WTC11 (cell line): ENCODE measurements around the gene MAST4. TPM values are rescaled to one million over a fixed set of nuclear protein-coding genes. Genes with fewer than 3 reads are reported as not detected.

Experiments used
- ATAC-seq: fragments of 200-7000 bp; cut with Tn5 transposase; 2 replicates; pipeline ENCODE4 v1.10.0; 2021; ENCODE audit warnings: mild to moderate bottlenecking, moderate library complexity
- CTCF ChIA-PET: fragments of 300-600 bp; sonication (Branson Sonifier 250); formaldehyde crosslinking; loops from one replicate; lab custom pipeline; 2021; ENCODE audit warnings: antibody characterized with exemption; lab: Charles Lee
- POLR2A ChIA-PET: fragments of 350-600 bp; sonication (Branson Sonifier 250); formaldehyde crosslinking; loops from one replicate; lab custom pipeline; 2021; ENCODE audit warnings: antibody characterized with exemption; lab: Charles Lee
- DNase-seq: peaks from one replicate; pipeline ENCODE4 v3.0.0; 2021; ENCODE audit warnings: low spot score
- H3K27ac Mint-ChIP-seq: 2 replicates; pipeline ENCODE4 v1.8.0; 2021; ENCODE audit warnings: mixed read lengths
- H3K27me3 Mint-ChIP-seq: 2 replicates; pipeline ENCODE4 v1.8.0; 2021; ENCODE audit warnings: low read depth, mild to moderate bottlenecking, moderate library complexity, mixed read lengths
- H3K36me3 Mint-ChIP-seq: 2 replicates; pipeline ENCODE4 v1.8.0; 2021; ENCODE audit warnings: mixed read lengths
- H3K4me1 Mint-ChIP-seq: 2 replicates; pipeline ENCODE4 v1.8.0; 2022; ENCODE audit warnings: mixed read lengths
- H3K4me3 Mint-ChIP-seq: 2 replicates; pipeline ENCODE4 v1.8.0; 2021; ENCODE audit warnings: mild to moderate bottlenecking, moderate library complexity, mixed read lengths
- H3K9me3 Mint-ChIP-seq: 2 replicates; pipeline ENCODE4 v1.8.0; 2021; ENCODE audit warnings: mixed read lengths
- CREB1 ChIP-seq: sonication (generic); formaldehyde crosslinking; IDR thresholded peaks from 2 replicates; pipeline ENCODE4 v1.8.0; 2023; ENCODE audit warnings: mild to moderate bottlenecking, missing genetic modification reagents
- ETV6 ChIP-seq: sonication (generic); formaldehyde crosslinking; IDR thresholded peaks from 2 replicates; pipeline ENCODE4 v1.8.1; 2022; ENCODE audit warnings: mild to moderate bottlenecking, missing genetic modification reagents
- HMGA2 ChIP-seq: fragments of 250-450 bp; sonication (Bioruptor Pico); IDR thresholded peaks from 2 replicates; pipeline ENCODE4 v1.4.0; 2021; ENCODE audit warnings: mild to moderate bottlenecking, moderate library complexity
- MYBL2 ChIP-seq: sonication (generic); formaldehyde crosslinking; IDR thresholded peaks from 2 replicates; pipeline ENCODE4 v1.8.1; 2023; ENCODE audit warnings: mild to moderate bottlenecking, moderate library complexity, missing genetic modification reagents
- NFYB ChIP-seq: sonication (generic); formaldehyde crosslinking; conservative IDR thresholded peaks from 2 replicates; pipeline ENCODE4 v1.8.0; 2022; ENCODE audit warnings: low read depth, missing genetic modification reagents
- NR2C2 ChIP-seq: sonication (generic); formaldehyde crosslinking; IDR thresholded peaks from 2 replicates; pipeline ENCODE4 v1.8.0; 2022; ENCODE audit warnings: mild to moderate bottlenecking, missing genetic modification reagents
- SMAD3 ChIP-seq: sonication (generic); formaldehyde crosslinking; IDR thresholded peaks from 2 replicates; pipeline ENCODE4 v1.8.0; 2022; ENCODE audit warnings: missing genetic modification reagents, mild to moderate bottlenecking, borderline replicate concordance
- SMAD4 ChIP-seq: sonication (generic); formaldehyde crosslinking; IDR thresholded peaks from 2 replicates; pipeline ENCODE4 v1.8.0; 2022; ENCODE audit warnings: mild to moderate bottlenecking, missing genetic modification reagents
- TEAD1 ChIP-seq: sonication (generic); formaldehyde crosslinking; IDR thresholded peaks from 2 replicates; pipeline ENCODE4 v1.8.0; 2022; ENCODE audit warnings: mild to moderate bottlenecking, missing genetic modification reagents
- TEAD4 ChIP-seq: sonication (generic); formaldehyde crosslinking; IDR thresholded peaks from 2 replicates; pipeline ENCODE4 v1.8.0; 2022; ENCODE audit warnings: mild to moderate bottlenecking, missing genetic modification reagents
- total RNA-seq: library from RNA; stranded (reverse); gene quantifications from 3 replicates; pipeline ENCODE4 v1.2.3, GENCODE V29; 2021
- TF ChIP-seq, protein P1 (sequence below): sonication (generic); formaldehyde crosslinking; IDR thresholded peaks from 2 replicates; pipeline ENCODE4 v1.8.1; 2023; ENCODE audit warnings: mild to moderate bottlenecking, missing genetic modification reagents, borderline replicate concordance
- TF ChIP-seq, protein P2 (sequence below): sonication (generic); formaldehyde crosslinking; IDR thresholded peaks from 2 replicates; pipeline ENCODE4 v1.8.0; 2023; ENCODE audit warnings: mild to moderate bottlenecking, missing genetic modification reagents
- TF ChIP-seq, protein P3 (sequence below): sonication (generic); formaldehyde crosslinking; IDR thresholded peaks from 2 replicates; pipeline ENCODE4 v1.8.1; 2022; ENCODE audit warnings: mild to moderate bottlenecking, moderate library complexity, missing genetic modification reagents
- TF ChIP-seq, protein P4 (sequence below): fragments of 250-450 bp; sonication (Bioruptor Pico); conservative IDR thresholded peaks from 2 replicates; pipeline ENCODE4 v1.9.0; 2021; ENCODE audit warnings: mild to moderate bottlenecking
- TF ChIP-seq, protein P5 (sequence below): sonication (generic); formaldehyde crosslinking; conservative IDR thresholded peaks from 2 replicates; pipeline ENCODE4 v1.8.1; 2022; ENCODE audit warnings: mild to moderate bottlenecking, missing genetic modification reagents
- TF ChIP-seq, protein P6 (sequence below): sonication (generic); formaldehyde crosslinking; IDR thresholded peaks from 2 replicates; pipeline ENCODE4 v1.8.1; 2023; ENCODE audit warnings: mild to moderate bottlenecking, missing genetic modification reagents, moderate library complexity

The MAST4 gene
- total RNA-seq, 1 experiment from 2014 or later = 8.0 TPM

DNA sequence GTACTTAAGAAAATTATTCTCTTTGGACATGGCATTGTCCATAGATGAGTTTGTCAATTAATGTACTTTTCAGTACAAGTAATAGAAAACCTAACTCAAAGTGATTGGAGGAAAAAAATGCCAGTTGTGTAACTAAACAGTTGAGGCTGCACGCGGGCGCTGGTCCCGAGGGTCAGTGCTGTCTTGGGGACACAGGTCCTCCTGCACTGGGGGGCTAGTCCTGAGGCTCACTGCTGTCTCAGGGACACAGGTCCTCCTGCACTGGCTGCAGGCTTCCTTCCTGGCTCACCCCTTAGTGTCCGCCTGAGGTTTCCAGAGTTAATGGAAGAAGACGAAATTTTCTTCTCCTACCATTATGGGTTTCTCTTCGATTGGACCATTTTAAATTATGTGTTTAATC is 319.3 kb downstream of the MAST4 start (continued):
- TF ChIP-seq, protein P1, sequence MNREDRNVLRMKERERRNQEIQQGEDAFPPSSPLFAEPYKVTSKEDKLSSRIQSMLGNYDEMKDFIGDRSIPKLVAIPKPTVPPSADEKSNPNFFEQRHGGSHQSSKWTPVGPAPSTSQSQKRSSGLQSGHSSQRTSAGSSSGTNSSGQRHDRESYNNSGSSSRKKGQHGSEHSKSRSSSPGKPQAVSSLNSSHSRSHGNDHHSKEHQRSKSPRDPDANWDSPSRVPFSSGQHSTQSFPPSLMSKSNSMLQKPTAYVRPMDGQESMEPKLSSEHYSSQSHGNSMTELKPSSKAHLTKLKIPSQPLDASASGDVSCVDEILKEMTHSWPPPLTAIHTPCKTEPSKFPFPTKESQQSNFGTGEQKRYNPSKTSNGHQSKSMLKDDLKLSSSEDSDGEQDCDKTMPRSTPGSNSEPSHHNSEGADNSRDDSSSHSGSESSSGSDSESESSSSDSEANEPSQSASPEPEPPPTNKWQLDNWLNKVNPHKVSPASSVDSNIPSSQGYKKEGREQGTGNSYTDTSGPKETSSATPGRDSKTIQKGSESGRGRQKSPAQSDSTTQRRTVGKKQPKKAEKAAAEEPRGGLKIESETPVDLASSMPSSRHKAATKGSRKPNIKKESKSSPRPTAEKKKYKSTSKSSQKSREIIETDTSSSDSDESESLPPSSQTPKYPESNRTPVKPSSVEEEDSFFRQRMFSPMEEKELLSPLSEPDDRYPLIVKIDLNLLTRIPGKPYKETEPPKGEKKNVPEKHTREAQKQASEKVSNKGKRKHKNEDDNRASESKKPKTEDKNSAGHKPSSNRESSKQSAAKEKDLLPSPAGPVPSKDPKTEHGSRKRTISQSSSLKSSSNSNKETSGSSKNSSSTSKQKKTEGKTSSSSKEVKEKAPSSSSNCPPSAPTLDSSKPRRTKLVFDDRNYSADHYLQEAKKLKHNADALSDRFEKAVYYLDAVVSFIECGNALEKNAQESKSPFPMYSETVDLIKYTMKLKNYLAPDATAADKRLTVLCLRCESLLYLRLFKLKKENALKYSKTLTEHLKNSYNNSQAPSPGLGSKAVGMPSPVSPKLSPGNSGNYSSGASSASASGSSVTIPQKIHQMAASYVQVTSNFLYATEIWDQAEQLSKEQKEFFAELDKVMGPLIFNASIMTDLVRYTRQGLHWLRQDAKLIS (CRISPR knock-in tag) = no peak
- TF ChIP-seq MYBL2 (CRISPR knock-in tag) = no peak

DNA sequence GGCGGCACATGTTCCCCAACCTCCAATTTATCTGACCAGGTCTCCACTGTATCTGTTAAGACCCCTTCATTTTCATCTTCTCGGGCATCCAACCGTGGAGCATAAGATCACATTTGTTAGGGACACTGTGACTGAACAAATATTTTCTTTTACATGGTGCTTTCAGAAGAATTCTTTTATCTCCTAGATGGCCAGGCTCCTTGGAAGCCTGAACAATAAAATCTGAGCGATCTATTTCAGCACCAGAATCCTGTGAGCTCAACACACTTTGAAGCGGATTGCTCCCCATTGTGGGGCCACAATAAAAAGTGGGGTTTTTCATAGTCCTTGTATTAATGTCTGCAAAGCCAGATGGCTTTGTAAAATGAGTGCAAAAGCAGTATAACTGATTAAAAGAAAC is 326.7 kb downstream of the MAST4 start:
- no peak for TF ChIP-seq NFYB
- TF ChIP-seq NR2C2 = no peak
- no peak for TF ChIP-seq HMGA2
- TF ChIP-seq, protein P2, sequence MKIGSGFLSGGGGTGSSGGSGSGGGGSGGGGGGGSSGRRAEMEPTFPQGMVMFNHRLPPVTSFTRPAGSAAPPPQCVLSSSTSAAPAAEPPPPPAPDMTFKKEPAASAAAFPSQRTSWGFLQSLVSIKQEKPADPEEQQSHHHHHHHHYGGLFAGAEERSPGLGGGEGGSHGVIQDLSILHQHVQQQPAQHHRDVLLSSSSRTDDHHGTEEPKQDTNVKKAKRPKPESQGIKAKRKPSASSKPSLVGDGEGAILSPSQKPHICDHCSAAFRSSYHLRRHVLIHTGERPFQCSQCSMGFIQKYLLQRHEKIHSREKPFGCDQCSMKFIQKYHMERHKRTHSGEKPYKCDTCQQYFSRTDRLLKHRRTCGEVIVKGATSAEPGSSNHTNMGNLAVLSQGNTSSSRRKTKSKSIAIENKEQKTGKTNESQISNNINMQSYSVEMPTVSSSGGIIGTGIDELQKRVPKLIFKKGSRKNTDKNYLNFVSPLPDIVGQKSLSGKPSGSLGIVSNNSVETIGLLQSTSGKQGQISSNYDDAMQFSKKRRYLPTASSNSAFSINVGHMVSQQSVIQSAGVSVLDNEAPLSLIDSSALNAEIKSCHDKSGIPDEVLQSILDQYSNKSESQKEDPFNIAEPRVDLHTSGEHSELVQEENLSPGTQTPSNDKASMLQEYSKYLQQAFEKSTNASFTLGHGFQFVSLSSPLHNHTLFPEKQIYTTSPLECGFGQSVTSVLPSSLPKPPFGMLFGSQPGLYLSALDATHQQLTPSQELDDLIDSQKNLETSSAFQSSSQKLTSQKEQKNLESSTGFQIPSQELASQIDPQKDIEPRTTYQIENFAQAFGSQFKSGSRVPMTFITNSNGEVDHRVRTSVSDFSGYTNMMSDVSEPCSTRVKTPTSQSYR = no peak
- TF ChIP-seq, protein P3, sequence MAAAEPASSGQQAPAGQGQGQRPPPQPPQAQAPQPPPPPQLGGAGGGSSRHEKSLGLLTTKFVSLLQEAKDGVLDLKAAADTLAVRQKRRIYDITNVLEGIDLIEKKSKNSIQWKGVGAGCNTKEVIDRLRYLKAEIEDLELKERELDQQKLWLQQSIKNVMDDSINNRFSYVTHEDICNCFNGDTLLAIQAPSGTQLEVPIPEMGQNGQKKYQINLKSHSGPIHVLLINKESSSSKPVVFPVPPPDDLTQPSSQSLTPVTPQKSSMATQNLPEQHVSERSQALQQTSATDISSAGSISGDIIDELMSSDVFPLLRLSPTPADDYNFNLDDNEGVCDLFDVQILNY = no peak
- no peak for TF ChIP-seq SMAD3 (CRISPR knock-in tag)
- TF ChIP-seq, protein P4, sequence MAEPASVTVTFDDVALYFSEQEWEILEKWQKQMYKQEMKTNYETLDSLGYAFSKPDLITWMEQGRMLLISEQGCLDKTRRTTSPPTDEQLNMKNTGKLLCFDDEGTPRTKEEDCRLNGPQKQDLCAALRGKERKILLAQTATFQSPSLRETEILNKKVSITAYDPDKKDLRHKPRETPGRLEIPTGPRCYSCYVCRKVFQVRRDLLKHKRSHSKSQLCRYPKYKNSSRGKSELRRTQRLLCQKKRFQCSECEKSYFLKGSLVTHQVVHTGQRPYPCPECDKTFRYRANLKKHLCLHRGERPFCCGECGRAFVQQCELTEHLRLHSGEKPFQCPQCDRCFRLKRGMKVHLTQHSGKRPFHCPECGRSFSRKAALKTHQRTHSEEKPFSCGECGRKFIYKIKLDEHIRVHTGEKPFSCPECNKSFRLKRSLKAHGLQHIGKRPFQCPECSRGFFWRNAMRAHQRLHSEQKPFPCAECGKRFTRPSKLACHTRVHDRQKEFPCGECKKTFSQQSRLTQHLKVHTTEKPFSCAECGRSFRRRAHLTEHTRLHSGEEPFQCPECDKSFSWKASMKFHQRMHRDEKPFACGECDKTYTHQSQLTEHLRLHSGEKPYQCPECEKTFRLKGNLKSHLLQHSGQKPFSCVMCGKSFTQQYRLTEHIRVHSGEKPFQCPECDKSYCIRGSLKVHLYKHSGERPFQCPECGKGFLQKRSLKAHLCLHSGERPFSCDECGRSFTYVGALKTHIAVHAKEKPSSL (CRISPR knock-in tag) = no peak
- TF ChIP-seq, all 79 proteins: peak for 0
- no peaks in the 10 kb centered on the region for H3K27me3 Mint-ChIP-seq
- H3K36me3 Mint-ChIP-seq = no peaks in the 10 kb centered on the region
- H3K4me1 Mint-ChIP-seq = no peaks in the 10 kb centered on the region
- ChIA-PET CTCF (no interaction called here), POLR2A (no interaction called here)
- DNase-seq = no peak
- no peak for ATAC-seq
- no peak overlapping the region for H3K4me3 Mint-ChIP-seq
- H3K27ac Mint-ChIP-seq = no peak overlapping the region
- peaks cover 4% of the 10 kb centered on the region for H3K9me3 Mint-ChIP-seq

DNA sequence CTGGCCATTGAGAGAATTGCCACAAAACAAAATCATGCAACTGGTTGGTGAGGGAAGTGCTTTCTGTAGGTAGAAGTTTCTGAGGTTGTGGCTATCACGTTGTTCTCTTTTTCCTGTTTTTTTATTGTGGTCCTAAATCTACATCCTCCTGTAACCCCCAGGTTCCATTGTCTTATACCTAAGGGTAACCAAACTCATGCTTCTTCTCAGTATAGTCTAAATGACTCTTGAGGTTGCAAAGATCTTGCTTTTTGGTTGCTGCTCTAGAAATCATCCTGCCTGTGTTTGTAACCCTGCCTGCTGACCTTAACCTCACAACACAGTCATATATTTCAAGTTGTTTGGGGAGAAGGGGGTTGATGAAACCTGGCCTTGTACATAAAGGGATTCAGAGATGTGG is 327.3 kb downstream of the MAST4 start:
- Mint-ChIP-seq H3K4me1 (no peaks in the 10 kb centered on the region), H3K27ac (no peak overlapping the region), H3K9me3 (peaks cover 4% of the 10 kb centered on the region), H3K36me3 (no peaks in the 10 kb centered on the region), H3K27me3 (no peaks in the 10 kb centered on the region), H3K4me3 (no peak overlapping the region)
- POLR2A ChIA-PET = no interaction called here
- CTCF ChIA-PET = no interaction called here
- DNase-seq (no peak), ATAC-seq (no peak)
- no peak for TF ChIP-seq ETV6

DNA sequence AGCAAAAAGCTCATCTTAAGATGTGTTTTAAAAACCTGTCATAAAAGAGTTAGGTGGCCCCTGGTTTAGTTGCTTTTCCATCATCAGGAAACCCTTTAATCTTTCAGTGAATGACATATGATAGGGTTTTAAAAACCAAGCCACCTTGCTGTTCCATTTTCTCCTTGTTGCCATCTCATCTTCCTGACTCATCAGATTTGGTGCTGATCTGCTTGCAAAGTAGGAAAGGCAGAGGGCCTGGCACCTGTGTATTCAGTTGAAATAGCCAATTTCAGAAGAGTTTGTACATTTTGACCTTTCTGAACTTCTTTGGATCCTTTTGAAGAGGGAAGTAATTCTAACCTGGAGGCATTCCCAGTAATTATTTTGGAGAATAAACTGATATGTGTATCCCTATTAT is 327.7 kb downstream of the MAST4 start:
- POLR2A ChIA-PET = no interaction called here
- Mint-ChIP-seq H3K4me1 (no peaks in the 10 kb centered on the region), H3K27ac (no peak overlapping the region), H3K27me3 (no peaks in the 10 kb centered on the region), H3K9me3 (peaks cover 4% of the 10 kb centered on the region), H3K4me3 (no peak overlapping the region), H3K36me3 (no peaks in the 10 kb centered on the region)
- CTCF ChIA-PET = no interaction called here
- ATAC-seq (no peak), DNase-seq (no peak)
- no peak for TF ChIP-seq TEAD1
- TF ChIP-seq NFYB = no peak
- TF ChIP-seq TEAD4 (CRISPR knock-in tag) = no peak
- no peak for TF ChIP-seq SMAD4 (CRISPR knock-in tag)
- TF ChIP-seq, protein P5, sequence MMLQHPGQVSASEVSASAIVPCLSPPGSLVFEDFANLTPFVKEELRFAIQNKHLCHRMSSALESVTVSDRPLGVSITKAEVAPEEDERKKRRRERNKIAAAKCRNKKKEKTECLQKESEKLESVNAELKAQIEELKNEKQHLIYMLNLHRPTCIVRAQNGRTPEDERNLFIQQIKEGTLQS (CRISPR knock-in tag) = no peak
- TF ChIP-seq, protein P6, sequence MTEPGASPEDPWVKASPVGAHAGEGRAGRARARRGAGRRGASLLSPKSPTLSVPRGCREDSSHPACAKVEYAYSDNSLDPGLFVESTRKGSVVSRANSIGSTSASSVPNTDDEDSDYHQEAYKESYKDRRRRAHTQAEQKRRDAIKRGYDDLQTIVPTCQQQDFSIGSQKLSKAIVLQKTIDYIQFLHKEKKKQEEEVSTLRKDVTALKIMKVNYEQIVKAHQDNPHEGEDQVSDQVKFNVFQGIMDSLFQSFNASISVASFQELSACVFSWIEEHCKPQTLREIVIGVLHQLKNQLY (CRISPR knock-in tag) = no peak
- TF ChIP-seq, protein P3 = no peak
- no peak for TF ChIP-seq CREB1 (CRISPR knock-in tag)
